HepG2 (cell line): ENCODE results near the gene CAMTA2. TPM values are rescaled to one million over a fixed set of nuclear protein-coding genes. Genes with fewer than 3 reads are reported as not detected.

Experiments
- CBX2 ChIP-seq, 2 experiments: fragments of 200-600 bp in 1 of 2; sonication (generic); formaldehyde crosslinking in 1 of 2; IDR thresholded peaks; 2 replicates each; pipeline versions ENCODE4 v1.7.0 to v1.8.1; 2018 to 2022; ENCODE audit warnings: low read depth in 2 of 2, low read length in 1 of 2, mild to moderate bottlenecking in 1 of 2, missing genetic modification reagents in 1 of 2
- KIAA2018 ChIP-seq: sonication (generic); formaldehyde crosslinking; IDR thresholded peaks from 2 replicates; pipeline ENCODE4 v1.5.0; 2020; ENCODE audit warnings: mild to moderate bottlenecking, missing genetic modification reagents, borderline replicate concordance
- PBX3 ChIP-seq: sonication (generic); formaldehyde crosslinking; IDR thresholded peaks from 2 replicates; pipeline ENCODE4 v1.8.1; 2023; ENCODE audit warnings: missing genetic modification reagents, inconsistent platforms, borderline replicate concordance
- SRSF9 ChIP-seq: fragments of 200-400 bp; formaldehyde crosslinking; IDR thresholded peaks from 2 replicates; pipeline ENCODE4 v1.6.1; 2018; ENCODE audit warnings: borderline replicate concordance, mild to moderate bottlenecking, low read depth, low read length; ENCODE audit not compliant: insufficient read depth, poor library complexity, severe bottlenecking
- ZFP36L2 ChIP-seq: sonication (generic); formaldehyde crosslinking; IDR thresholded peaks from 2 replicates; pipeline ENCODE4 v1.4.0; 2020; ENCODE audit warnings: missing genetic modification reagents
- ZFP82 ChIP-seq: sonication (generic); formaldehyde crosslinking; IDR thresholded peaks from 2 replicates; pipeline ENCODE4 v1.5.1; 2020; ENCODE audit warnings: mild to moderate bottlenecking, missing genetic modification reagents, borderline replicate concordance
- polyA plus RNA-seq, 8 experiments: library from polyadenylated mRNA; depleted of rRNA in 3 of 8; stranded (reverse) in 7 of 8; unstranded in 1 of 8; fragments of >200 nt; fragmentation: Illumina TruSeq in 4 of 8; extraction: Trizol in 4 of 8; gene quantifications; 2 replicates each; pipeline versions ENCODE4 v1.2.1 to v1.2.3, GENCODE V29; 2011 to 2016; ENCODE audit warnings: low read depth in 4 of 8, missing spikeins in 1 of 8, mixed read lengths in 1 of 8; ENCODE audit not compliant: insufficient read depth in 1 of 8
- total RNA-seq, 5 experiments: library from RNA; depleted of rRNA; stranded (reverse); fragments of >200 nt; fragmentation: Illumina TruSeq; extraction: Trizol; gene quantifications; 2 replicates each; pipeline ENCODE4 v1.2.3, GENCODE V29; 2016; ENCODE audit warnings: low read depth in 1 of 5
- TF ChIP-seq, protein P1 (sequence below): sonication (generic); formaldehyde crosslinking; IDR thresholded peaks from 2 replicates; pipeline ENCODE4 v1.9.0; 2022; ENCODE audit warnings: low read depth, missing genetic modification reagents
- TF ChIP-seq, protein P2 (sequence below): sonication (generic); formaldehyde crosslinking; IDR thresholded peaks from 2 replicates; pipeline ENCODE4 v1.4.0; 2020; ENCODE audit warnings: missing genetic modification reagents

Gene CAMTA2
- total and polyA plus RNA-seq, 2 of the 13 experiments (the other 11 are each of a cell fraction or from before 2014, with no cell fraction given), result 4.1 to 7.1 TPM

DNA sequence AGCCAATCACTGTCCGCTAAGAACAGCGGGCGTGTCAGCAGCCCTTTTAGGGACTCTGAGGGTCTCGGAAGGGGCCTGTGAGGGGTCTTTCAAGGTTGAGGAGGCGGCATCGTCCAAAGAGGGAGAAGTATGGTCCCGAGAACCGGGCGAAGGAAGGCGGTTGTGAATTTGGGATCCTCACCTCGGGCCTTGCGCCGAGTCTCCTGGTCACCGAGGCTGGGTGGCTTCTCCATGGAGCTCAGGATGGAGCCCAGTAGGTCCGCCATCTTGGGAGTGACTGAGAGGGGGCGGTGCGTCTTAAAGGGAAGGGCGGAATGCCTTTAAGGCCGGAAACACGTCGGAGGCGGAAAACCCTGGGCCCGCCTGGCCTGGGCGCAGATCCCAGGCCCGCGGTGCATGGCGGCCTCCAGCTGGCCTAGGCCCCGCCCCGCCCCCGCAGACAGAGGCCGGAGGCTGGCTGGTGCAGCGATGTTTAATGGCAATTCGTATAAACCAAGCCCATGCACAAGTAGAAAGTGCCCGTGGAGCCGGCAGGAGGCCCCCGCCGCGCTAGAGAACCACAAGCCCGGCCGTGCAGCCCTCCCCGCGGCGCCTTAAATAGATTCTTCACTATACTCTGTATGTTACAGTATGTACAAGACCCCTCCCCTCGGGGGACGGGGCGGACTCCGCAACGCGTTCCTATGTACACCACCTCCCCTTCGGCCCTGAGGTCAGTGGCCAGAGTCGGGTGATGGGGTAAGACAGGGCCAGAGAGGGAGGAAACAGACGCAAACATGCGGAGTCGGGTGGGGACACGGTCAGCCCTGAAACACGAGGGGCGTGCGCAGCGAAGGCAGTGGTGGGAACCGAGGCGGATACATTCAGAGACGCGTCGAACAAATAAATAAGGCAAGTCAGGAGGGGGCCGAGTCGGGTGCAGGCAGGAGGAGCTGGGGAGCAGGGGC lies 19.7 kb downstream of the CAMTA2 start, which contains the start of gene SPAG7 (continued):
- no peak for TF ChIP-seq KIAA2018 (CRISPR knock-in tag)
- TF ChIP-seq ZFP82 (CRISPR knock-in tag), result no peak
- TF ChIP-seq, protein P1, sequence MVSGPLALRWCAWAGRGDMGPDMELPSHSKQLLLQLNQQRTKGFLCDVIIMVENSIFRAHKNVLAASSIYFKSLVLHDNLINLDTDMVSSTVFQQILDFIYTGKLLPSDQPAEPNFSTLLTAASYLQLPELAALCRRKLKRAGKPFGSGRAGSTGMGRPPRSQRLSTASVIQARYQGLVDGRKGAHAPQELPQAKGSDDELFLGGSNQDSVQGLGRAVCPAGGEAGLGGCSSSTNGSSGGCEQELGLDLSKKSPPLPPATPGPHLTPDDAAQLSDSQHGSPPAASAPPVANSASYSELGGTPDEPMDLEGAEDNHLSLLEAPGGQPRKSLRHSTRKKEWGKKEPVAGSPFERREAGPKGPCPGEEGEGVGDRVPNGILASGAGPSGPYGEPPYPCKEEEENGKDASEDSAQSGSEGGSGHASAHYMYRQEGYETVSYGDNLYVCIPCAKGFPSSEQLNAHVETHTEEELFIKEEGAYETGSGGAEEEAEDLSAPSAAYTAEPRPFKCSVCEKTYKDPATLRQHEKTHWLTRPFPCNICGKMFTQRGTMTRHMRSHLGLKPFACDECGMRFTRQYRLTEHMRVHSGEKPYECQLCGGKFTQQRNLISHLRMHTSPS (CRISPR knock-in tag), result peak; percentile 48; the same call in 1 of the 2 replicates
- no peak for TF ChIP-seq SRSF9
- no peak for TF ChIP-seq CBX2 (IDR thresholded peaks at IDR 0.05; ENCODE audit: low read depth, low read length)
- TF ChIP-seq CBX2 (CRISPR knock-in tag; IDR thresholded peaks at IDR 0.05; ENCODE audit: low read depth), result no peak
- TF ChIP-seq PBX3, result no peak
- no peak for TF ChIP-seq ZFP36L2 (CRISPR knock-in tag)
- TF ChIP-seq, protein P2, sequence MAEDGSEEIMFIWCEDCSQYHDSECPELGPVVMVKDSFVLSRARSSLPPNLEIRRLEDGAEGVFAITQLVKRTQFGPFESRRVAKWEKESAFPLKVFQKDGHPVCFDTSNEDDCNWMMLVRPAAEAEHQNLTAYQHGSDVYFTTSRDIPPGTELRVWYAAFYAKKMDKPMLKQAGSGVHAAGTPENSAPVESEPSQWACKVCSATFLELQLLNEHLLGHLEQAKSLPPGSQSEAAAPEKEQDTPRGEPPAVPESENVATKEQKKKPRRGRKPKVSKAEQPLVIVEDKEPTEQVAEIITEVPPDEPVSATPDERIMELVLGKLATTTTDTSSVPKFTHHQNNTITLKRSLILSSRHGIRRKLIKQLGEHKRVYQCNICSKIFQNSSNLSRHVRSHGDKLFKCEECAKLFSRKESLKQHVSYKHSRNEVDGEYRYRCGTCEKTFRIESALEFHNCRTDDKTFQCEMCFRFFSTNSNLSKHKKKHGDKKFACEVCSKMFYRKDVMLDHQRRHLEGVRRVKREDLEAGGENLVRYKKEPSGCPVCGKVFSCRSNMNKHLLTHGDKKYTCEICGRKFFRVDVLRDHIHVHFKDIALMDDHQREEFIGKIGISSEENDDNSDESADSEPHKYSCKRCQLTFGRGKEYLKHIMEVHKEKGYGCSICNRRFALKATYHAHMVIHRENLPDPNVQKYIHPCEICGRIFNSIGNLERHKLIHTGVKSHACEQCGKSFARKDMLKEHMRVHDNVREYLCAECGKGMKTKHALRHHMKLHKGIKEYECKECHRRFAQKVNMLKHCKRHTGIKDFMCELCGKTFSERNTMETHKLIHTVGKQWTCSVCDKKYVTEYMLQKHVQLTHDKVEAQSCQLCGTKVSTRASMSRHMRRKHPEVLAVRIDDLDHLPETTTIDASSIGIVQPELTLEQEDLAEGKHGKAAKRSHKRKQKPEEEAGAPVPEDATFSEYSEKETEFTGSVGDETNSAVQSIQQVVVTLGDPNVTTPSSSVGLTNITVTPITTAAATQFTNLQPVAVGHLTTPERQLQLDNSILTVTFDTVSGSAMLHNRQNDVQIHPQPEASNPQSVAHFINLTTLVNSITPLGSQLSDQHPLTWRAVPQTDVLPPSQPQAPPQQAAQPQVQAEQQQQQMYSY (CRISPR knock-in tag), result no peak
